HCT116 (cell line): Measurements from ENCODE around the gene SPATA7. TPM values are rescaled to one million over a fixed set of nuclear protein-coding genes. Genes with fewer than 3 reads are reported as not detected.

ENCODE experiments used
- ATAC-seq: fragments of 200-7000 bp; cut with Tn5 transposase; 2 replicates; pipeline ENCODE4 v1.9.1; 2020; ENCODE audit warnings: mild to moderate bottlenecking, moderate library complexity
- BruUV-seq: library from RNA; stranded (reverse); fragments of 400-500 nt; replicated peaks from 2 replicates; lab custom pipeline; 2021; lab: Mats Ljungman, UMichigan
- CTCF ChIA-PET: fragments of 300-600 bp; sonication (Branson Sonifier 250); formaldehyde crosslinking; loops from one replicate; lab custom pipeline; 2021; ENCODE audit warnings: antibody characterized with exemption; lab: Charles Lee
- POLR2A ChIA-PET: fragments of 300-600, 350-600 bp; sonication (Branson Sonifier 250); formaldehyde crosslinking; loops from one replicate; lab custom pipeline; 2021; ENCODE audit warnings: antibody characterized with exemption; lab: Charles Lee
- RAD21 ChIA-PET, 2 experiments: fragments of 300-600 bp; sonication (Branson Sonifier 250); formaldehyde crosslinking; loops; one replicate each; lab custom pipeline; 2023; ENCODE audit warnings: low total read pairs in 2 of 2; ENCODE audit not compliant: uncharacterized antibody in 2 of 2, unreplicated experiment in 2 of 2, low non-redundant PET in 1 of 2; lab: Charles Lee
- DNase-seq: peaks from one replicate; pipeline ENCODE4 v3.0.0-alpha.2; 2010; ENCODE audit warnings: low read depth, low spot score
- H2AFZ ChIP-seq: fragments of 200-600 bp; shearing (Covaris generic), sonication (generic); 2 replicates; pipeline ENCODE4 v1.6.1; 2017; ENCODE audit warnings: low read depth, mixed run types, mixed read lengths, antibody characterized with exemption, low read length; ENCODE audit not compliant: poor library complexity, severe bottlenecking
- H3K27ac ChIP-seq: 2 replicates; pipeline ENCODE4 v1.5.1; 2012; ENCODE audit warnings: low read depth, low read length
- H3K27me3 ChIP-seq: fragments of 200-600 bp; sonication (generic); 2 replicates; pipeline ENCODE4 v1.6.1; 2016; ENCODE audit warnings: mixed run types, low read length, mixed read lengths; ENCODE audit not compliant: insufficient read depth
- H3K36me3 ChIP-seq, 2 experiments: fragments of 200-500 bp in 1 of 2; fragments of 200-600 bp in 1 of 2; sonication (Bioruptor generic) in 1 of 2; sonication (generic) in 1 of 2; 2 replicates each; pipeline versions ENCODE4 v1.5.1 to v1.6.1; 2014 to 2016; ENCODE audit warnings: low read length in 2 of 2, inconsistent platforms in 1 of 2, mixed read lengths in 1 of 2, mixed run types in 1 of 2; ENCODE audit not compliant: insufficient read depth in 2 of 2, control insufficient read depth in 1 of 2
- H3K4me1 ChIP-seq, 2 experiments: fragments of 200-600 bp in 1 of 2; sonication (generic) in 1 of 2; 2 replicates each; pipeline versions ENCODE4 v1.5.1 to v1.6.1; 2012 to 2017; ENCODE audit warnings: low read length in 2 of 2, inconsistent platforms in 1 of 2, mild to moderate bottlenecking in 1 of 2, mixed read lengths in 1 of 2, mixed run types in 1 of 2, moderate library complexity in 1 of 2; ENCODE audit not compliant: insufficient read depth in 2 of 2, control insufficient read depth in 1 of 2
- H3K4me2 ChIP-seq: fragments of 200-600 bp; sonication (generic); 2 replicates; pipeline ENCODE4 v1.6.1; 2017; ENCODE audit warnings: mixed run types, low read length, mixed read lengths
- H3K4me3 ChIP-seq, 2 experiments: fragments of 200-600 bp in 1 of 2; sonication (generic) in 1 of 2; replicated peaks in 1 of 2; 2 replicates each; pipeline ENCODE4 v1.5.1; 2011 to 2016; ENCODE audit warnings: low read length in 2 of 2, control low read depth in 1 of 2, low read depth in 1 of 2, mild to moderate bottlenecking in 1 of 2, mixed read lengths in 1 of 2, mixed run types in 1 of 2
- H3K79me2 ChIP-seq: fragments of 200-600 bp; sonication (generic); 2 replicates; pipeline ENCODE4 v1.6.1; 2017; ENCODE audit warnings: mild to moderate bottlenecking, mixed run types, low read length, moderate library complexity, mixed read lengths; ENCODE audit not compliant: insufficient read depth
- H3K9ac ChIP-seq: fragments of 200-600 bp; sonication (generic); 2 replicates; pipeline ENCODE4 v1.6.1; 2016; ENCODE audit warnings: low read length, mixed read lengths
- H3K9me2 ChIP-seq: fragments of 200-600 bp; sonication (generic), shearing (Covaris generic); 2 replicates; pipeline ENCODE4 v1.6.1; 2017; ENCODE audit warnings: mixed run types, mild to moderate bottlenecking, moderate library complexity; ENCODE audit not compliant: insufficient read depth
- H3K9me3 ChIP-seq, 2 experiments: fragments of 200-500 bp in 1 of 2; fragments of 200-600 bp in 1 of 2; sonication (Bioruptor generic) in 1 of 2; sonication (generic) in 1 of 2; 2 replicates each; pipeline ENCODE4 v1.6.1; 2014 to 2017; ENCODE audit warnings: low read length in 2 of 2, mixed read lengths in 2 of 2, inconsistent platforms in 1 of 2, low read depth in 1 of 2, mild to moderate bottlenecking in 1 of 2, mixed run types in 1 of 2, moderate library complexity in 1 of 2; ENCODE audit not compliant: control insufficient read depth in 1 of 2, insufficient read depth in 1 of 2
- H4K20me1 ChIP-seq: fragments of 200-600 bp; sonication (generic), shearing (Covaris generic); 2 replicates; pipeline ENCODE4 v1.6.1; 2017; ENCODE audit warnings: mixed run types, mild to moderate bottlenecking, moderate library complexity; ENCODE audit not compliant: insufficient read depth
- ATF3 ChIP-seq: IDR thresholded peaks from 2 replicates; pipeline ENCODE4 v1.6.1; 2012
- EGR1 ChIP-seq: IDR thresholded peaks from 2 replicates; pipeline ENCODE4 v1.6.1; 2012; ENCODE audit warnings: low read depth
- EZH2phosphoT487 ChIP-seq: fragments of 200-600 bp; IDR thresholded peaks from 2 replicates; pipeline ENCODE4 v1.6.1; 2018; ENCODE audit warnings: antibody characterized with exemption, borderline replicate concordance
- POLR2AphosphoS5 ChIP-seq: IDR thresholded peaks from 2 replicates; pipeline ENCODE4 v1.6.1; 2011; ENCODE audit warnings: mild to moderate bottlenecking, low read depth, low read length, moderate library complexity
- RAD21 ChIP-seq: IDR thresholded peaks from 2 replicates; pipeline ENCODE4 v1.6.1; 2012; ENCODE audit warnings: low read depth, mild to moderate bottlenecking
- REST ChIP-seq: IDR thresholded peaks from 2 replicates; pipeline ENCODE4 v1.6.1; 2012; ENCODE audit warnings: low read depth
- YY1 ChIP-seq: IDR thresholded peaks from 2 replicates; pipeline ENCODE4 v1.6.1; 2011; ENCODE audit warnings: low read length, low read depth, moderate library complexity, mild to moderate bottlenecking; ENCODE audit not compliant: insufficient replicate concordance; ENCODE audit errors: extremely low read depth
- ZFX ChIP-seq: fragments of 450-650 bp; IDR thresholded peaks from 2 replicates; pipeline ENCODE4 v1.6.1; 2017
- ZNF274 ChIP-seq: fragments of 200-500 bp; sonication (Bioruptor generic); IDR thresholded peaks from 2 replicates; pipeline ENCODE4 v1.6.1; 2014; ENCODE audit warnings: mild to moderate bottlenecking, low read depth, low read length, inconsistent platforms
- intact Hi-C: fragments of 100-400 bp; cut with micrococcal nuclease; formaldehyde crosslinking; loops from 2 replicates; pipeline ENCODE4 v1.10.0; 2022
- total RNA-seq: library from RNA; stranded (reverse); gene quantifications from one replicate; pipeline ENCODE4 v1.2.1, GENCODE V29; 2021; ENCODE audit not compliant: unreplicated experiment
- TF ChIP-seq, protein P1 (sequence below), 3 experiments: fragments of 200-600 bp in 1 of 3; sonication (generic) in 1 of 3; IDR thresholded peaks in 2 of 3; conservative IDR thresholded peaks in 1 of 3; 2 replicates each; pipeline ENCODE4 v1.5.1; 2012 to 2017; ENCODE audit warnings: low read depth in 2 of 3, low read length in 2 of 3, antibody characterized with exemption in 1 of 3, borderline replicate concordance in 1 of 3, control low read depth in 1 of 3, mild to moderate bottlenecking in 1 of 3, mixed read lengths in 1 of 3, mixed run types in 1 of 3, moderate library complexity in 1 of 3; ENCODE audit not compliant: insufficient read depth in 1 of 3

The SPATA7 gene
- total RNA-seq, 1 experiment from 2014 or later, result 6.2 TPM

DNA sequence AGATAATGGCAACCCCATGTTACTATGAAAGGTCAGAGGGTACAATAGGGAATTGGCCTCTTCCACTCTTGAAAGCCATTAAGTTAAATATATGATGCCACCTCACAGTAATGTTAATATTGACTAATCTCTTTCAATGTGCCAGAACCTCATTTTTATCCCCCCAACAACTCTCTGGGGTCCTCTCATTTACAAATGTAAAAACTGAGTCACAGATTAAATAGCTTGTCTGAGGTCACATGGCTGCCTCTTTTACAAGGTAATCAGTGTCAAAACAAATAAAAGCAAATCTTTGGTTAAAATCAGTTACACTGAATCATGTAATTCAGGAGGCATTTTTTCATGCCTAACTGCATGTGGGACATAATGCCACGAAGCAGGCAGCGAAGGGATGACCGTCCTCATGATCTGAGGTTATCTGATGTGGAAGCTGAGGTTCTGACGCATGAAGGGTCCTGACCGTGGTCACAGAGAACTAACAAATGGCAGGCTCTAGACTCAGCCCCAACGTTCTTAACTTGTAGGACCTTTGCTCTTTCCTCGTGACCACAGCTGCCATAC, 90.8 kb downstream of the SPATA7 start (continued):
- no peak for TF ChIP-seq EZH2phosphoT487
- no peak for TF ChIP-seq EGR1

- intact Hi-C loops, result no loop called here
- H3K36me3 ChIP-seq, result no peaks in the 10 kb centered on the region; a peak in 1 of 4 replicates
- CTCF ChIA-PET, result no interaction called here
Observed at GRCh38 chr14:88476825-88477224, 91.4 kb downstream of the SPATA7 start.

GRCh38 chr14:88477513-88478250, 92.2 kb downstream of the SPATA7 start:
- ChIA-PET RAD21 (no interaction called here), POLR2A (no interaction called here)
- intact Hi-C loops, result no loop called here
- TF ChIP-seq, protein P1, sequence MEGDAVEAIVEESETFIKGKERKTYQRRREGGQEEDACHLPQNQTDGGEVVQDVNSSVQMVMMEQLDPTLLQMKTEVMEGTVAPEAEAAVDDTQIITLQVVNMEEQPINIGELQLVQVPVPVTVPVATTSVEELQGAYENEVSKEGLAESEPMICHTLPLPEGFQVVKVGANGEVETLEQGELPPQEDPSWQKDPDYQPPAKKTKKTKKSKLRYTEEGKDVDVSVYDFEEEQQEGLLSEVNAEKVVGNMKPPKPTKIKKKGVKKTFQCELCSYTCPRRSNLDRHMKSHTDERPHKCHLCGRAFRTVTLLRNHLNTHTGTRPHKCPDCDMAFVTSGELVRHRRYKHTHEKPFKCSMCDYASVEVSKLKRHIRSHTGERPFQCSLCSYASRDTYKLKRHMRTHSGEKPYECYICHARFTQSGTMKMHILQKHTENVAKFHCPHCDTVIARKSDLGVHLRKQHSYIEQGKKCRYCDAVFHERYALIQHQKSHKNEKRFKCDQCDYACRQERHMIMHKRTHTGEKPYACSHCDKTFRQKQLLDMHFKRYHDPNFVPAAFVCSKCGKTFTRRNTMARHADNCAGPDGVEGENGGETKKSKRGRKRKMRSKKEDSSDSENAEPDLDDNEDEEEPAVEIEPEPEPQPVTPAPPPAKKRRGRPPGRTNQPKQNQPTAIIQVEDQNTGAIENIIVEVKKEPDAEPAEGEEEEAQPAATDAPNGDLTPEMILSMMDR (IDR thresholded peaks at IDR 0.05 in 2 of 3, conservative IDR thresholded peaks at IDR 0.05 in 1 of 3; ENCODE audit: borderline replicate concordance in 1 of 3, insufficient read depth in 1 of 3, low read depth in 2 of 3, low read length in 2 of 3), result no peak
- TF ChIP-seq RAD21 (no peak), ZNF274 (no peak), EGR1 (no peak), YY1 (no peak), REST (no peak), POLR2AphosphoS5 (no peak)

More at GRCh38 chr14:88476825-88477224, 91.4 kb downstream of the SPATA7 start:
- no peaks in the 10 kb centered on the region for H3K79me2 ChIP-seq
- H3K4me2 ChIP-seq, result no peak overlapping the region
- no TSS peak for BruUV-seq
- H3K9ac ChIP-seq, result no peak overlapping the region
- ChIA-PET POLR2A (no interaction called here), RAD21 (no interaction called here)
- ATAC-seq, result no peak
- H3K27ac ChIP-seq, result no peak overlapping the region
- no peaks in the 10 kb centered on the region for H3K4me1 ChIP-seq
- TF ChIP-seq ZFX (no peak), ATF3 (no peak)
- TF ChIP-seq, all 23 proteins: peak for 0
- no peak overlapping the region for H2AFZ ChIP-seq
- H3K9me2 ChIP-seq, result no peaks in the 10 kb centered on the region
- H4K20me1 ChIP-seq, result no peaks in the 10 kb centered on the region
- H3K27me3 ChIP-seq, result no peaks in the 10 kb centered on the region
- DNase-seq, result no peak
- H3K4me3 ChIP-seq, result no peak overlapping the region
- H3K9me3 ChIP-seq, result no peaks in the 10 kb centered on the region

More at GRCh38 chr14:88477513-88478250, 92.2 kb downstream of the SPATA7 start:
- no peaks in the 10 kb centered on the region for H3K79me2 ChIP-seq
- H3K27ac ChIP-seq, result no peak overlapping the region
- no peaks in the 10 kb centered on the region; a peak in 1 of 4 replicates for H3K36me3 ChIP-seq
- H3K4me3 ChIP-seq, result no peak overlapping the region
- no peaks in the 10 kb centered on the region for H3K4me1 ChIP-seq
- H2AFZ ChIP-seq, result no peak overlapping the region
- H3K9ac ChIP-seq, result no peak overlapping the region
- no peaks in the 10 kb centered on the region for H3K9me2 ChIP-seq
- ATAC-seq, result no peak
- H3K4me2 ChIP-seq, result no peak overlapping the region
- H3K27me3 ChIP-seq, result no peaks in the 10 kb centered on the region
- DNase-seq, result no peak
- no peaks in the 10 kb centered on the region for H4K20me1 ChIP-seq
- CTCF ChIA-PET, result no interaction called here
- BruUV-seq, result no TSS peak
- H3K9me3 ChIP-seq, result no peaks in the 10 kb centered on the region
